H9 (cell line): ENCODE results near the gene ETFBKMT. TPM values are rescaled to one million over a fixed set of nuclear protein-coding genes. Genes with fewer than 3 reads are reported as not detected.

Experiments
- DNase-seq: peaks from one replicate; pipeline ENCODE4 v3.0.0-alpha.2; 2017
- H2AFZ ChIP-seq: one replicate; pipeline ENCODE4 v1.6.1; 2013; ENCODE audit warnings: mild to moderate bottlenecking, low read length, control low read depth, moderate library complexity
- H2AK5ac ChIP-seq: 2 replicates; pipeline ENCODE4 v1.6.1; 2013; ENCODE audit warnings: low read length, control low read depth, mixed read lengths; ENCODE audit not compliant: insufficient read length
- H2BK120ac ChIP-seq: one replicate; pipeline ENCODE4 v1.6.1; 2013; ENCODE audit warnings: low read depth, mild to moderate bottlenecking, low read length, control low read depth, inconsistent platforms; ENCODE audit not compliant: poor library complexity, severe bottlenecking
- H2BK12ac ChIP-seq: 2 replicates; pipeline ENCODE4 v1.6.1; 2013; ENCODE audit warnings: low read length, control low read depth, mixed read lengths, low read depth; ENCODE audit not compliant: insufficient read length
- H2BK15ac ChIP-seq: 2 replicates; pipeline ENCODE4 v1.6.1; 2013; ENCODE audit warnings: low read depth, low read length, control low read depth
- H2BK20ac ChIP-seq: one replicate; pipeline ENCODE4 v1.6.1; 2013; ENCODE audit warnings: low read depth, mild to moderate bottlenecking, low read length, control low read depth, inconsistent platforms; ENCODE audit not compliant: poor library complexity, severe bottlenecking
- H2BK5ac ChIP-seq: 2 replicates; pipeline ENCODE4 v1.6.1; 2013; ENCODE audit warnings: low read length, control low read depth, mixed read lengths; ENCODE audit not compliant: insufficient read length
- H3K14ac ChIP-seq: 2 replicates; pipeline ENCODE4 v1.6.1; 2013; ENCODE audit warnings: low read length, control low read depth; ENCODE audit not compliant: insufficient read depth
- H3K18ac ChIP-seq: 2 replicates; pipeline ENCODE4 v1.6.1; 2013; ENCODE audit warnings: low read depth, mild to moderate bottlenecking, mixed read lengths, low read length, control low read depth; ENCODE audit not compliant: insufficient read length
- H3K23ac ChIP-seq: 2 replicates; pipeline ENCODE4 v1.6.1; 2013; ENCODE audit warnings: low read length, control low read depth, mixed read lengths, low read depth; ENCODE audit not compliant: insufficient read length
- H3K23me2 ChIP-seq: 2 replicates; pipeline ENCODE4 v1.6.1; 2013; ENCODE audit warnings: low read depth, mild to moderate bottlenecking, mixed read lengths, low read length, control low read depth; ENCODE audit not compliant: insufficient read length, poor library complexity, severe bottlenecking
- H3K27ac ChIP-seq: 2 replicates; pipeline ENCODE4 v1.5.1; 2013; ENCODE audit warnings: low read length, control low read depth, mixed read lengths, low read depth; ENCODE audit not compliant: insufficient read length
- H3K27me3 ChIP-seq: 2 replicates; pipeline ENCODE4 v1.6.1; 2013; ENCODE audit warnings: low read length, control low read depth, inconsistent platforms; ENCODE audit not compliant: insufficient read depth
- H3K4ac ChIP-seq: 2 replicates; pipeline ENCODE4 v1.6.1; 2013; ENCODE audit warnings: low read depth, mild to moderate bottlenecking, control low read depth, inconsistent platforms, low read length, moderate library complexity
- H3K4me1 ChIP-seq: 2 replicates; pipeline ENCODE4 v1.6.1; 2013; ENCODE audit warnings: low read length, control low read depth, inconsistent platforms; ENCODE audit not compliant: insufficient read depth
- H3K4me2 ChIP-seq: 2 replicates; pipeline ENCODE4 v1.6.1; 2013; ENCODE audit warnings: low read length, control low read depth, mixed read lengths; ENCODE audit not compliant: insufficient read length, insufficient read depth
- H3K56ac ChIP-seq: 2 replicates; pipeline ENCODE4 v1.6.1; 2013; ENCODE audit warnings: low read depth, mild to moderate bottlenecking, mixed read lengths, low read length, control low read depth; ENCODE audit not compliant: insufficient read length
- H3K79me1 ChIP-seq: 2 replicates; pipeline ENCODE4 v1.6.1; 2013; ENCODE audit warnings: low read depth, mild to moderate bottlenecking, moderate library complexity, low read length, control low read depth, inconsistent platforms; ENCODE audit not compliant: insufficient read depth, poor library complexity, severe bottlenecking
- H3K79me2 ChIP-seq: 2 replicates; pipeline ENCODE4 v1.6.1; 2013; ENCODE audit warnings: low read length, control low read depth, inconsistent platforms; ENCODE audit not compliant: insufficient read depth
- H3K9ac ChIP-seq: 2 replicates; pipeline ENCODE4 v1.6.1; 2013; ENCODE audit warnings: low read length, control low read depth, mixed read lengths; ENCODE audit not compliant: insufficient read length; ENCODE audit errors: extremely low read depth
- H3K9me3 ChIP-seq: one replicate; pipeline ENCODE4 v1.6.1; 2013; ENCODE audit warnings: low read depth, low read length, inconsistent platforms; ENCODE audit not compliant: control insufficient read depth
- H3T11ph ChIP-seq: one replicate; pipeline ENCODE4 v1.6.1; 2013; ENCODE audit warnings: mild to moderate bottlenecking, low read length, control low read depth, inconsistent platforms
- H4K20me1 ChIP-seq: one replicate; pipeline ENCODE4 v1.6.1; 2013; ENCODE audit not compliant: control insufficient read depth, insufficient read length, insufficient read depth
- H4K5ac ChIP-seq: 2 replicates; pipeline ENCODE4 v1.6.1; 2013; ENCODE audit warnings: low read depth, mild to moderate bottlenecking, mixed read lengths, low read length, control low read depth; ENCODE audit not compliant: insufficient read length
- H4K8ac ChIP-seq: replicated peaks from 2 replicates; pipeline ENCODE4 v1.6.1; 2013; ENCODE audit warnings: low read length, control low read depth, mixed read lengths, low read depth; ENCODE audit not compliant: insufficient read length
- H4K91ac ChIP-seq: 2 replicates; pipeline ENCODE4 v1.6.1; 2013; ENCODE audit warnings: low read depth, mild to moderate bottlenecking, moderate library complexity, mixed read lengths, low read length, control low read depth; ENCODE audit not compliant: insufficient read length
- H3K27ac Mint-ChIP-seq, 3 experiments: 2 replicates in 2 of 3; 3 replicates in 1 of 3; pipeline ENCODE4 v1.8.0; 2020 to 2021; ENCODE audit warnings: mixed read lengths in 3 of 3, mild to moderate bottlenecking in 1 of 3, moderate library complexity in 1 of 3
- H3K27me3 Mint-ChIP-seq: 2 replicates; pipeline ENCODE4 v1.8.0; 2021; ENCODE audit warnings: low read depth, mild to moderate bottlenecking, moderate library complexity, mixed read lengths
- H3K36me3 Mint-ChIP-seq, 3 experiments: 2 replicates in 2 of 3; 3 replicates in 1 of 3; pipeline ENCODE4 v1.8.0; 2020 to 2021; ENCODE audit warnings: low read depth in 3 of 3, mixed read lengths in 3 of 3; ENCODE audit not compliant: insufficient read depth in 1 of 3
- H3K4me1 Mint-ChIP-seq, 2 experiments: 2 replicates each; pipeline ENCODE4 v1.8.0; 2020; ENCODE audit warnings: mixed read lengths in 2 of 2
- H3K4me3 Mint-ChIP-seq, 2 experiments: 2 replicates in 1 of 2; 3 replicates in 1 of 2; pipeline ENCODE4 v1.8.0; 2020 to 2021; ENCODE audit warnings: mild to moderate bottlenecking in 2 of 2, mixed read lengths in 2 of 2, moderate library complexity in 1 of 2
- H3K9me3 Mint-ChIP-seq, 2 experiments: 2 replicates in 1 of 2; 3 replicates in 1 of 2; pipeline ENCODE4 v1.8.0; 2020; ENCODE audit warnings: mild to moderate bottlenecking in 2 of 2, mixed read lengths in 2 of 2, moderate library complexity in 1 of 2
- CTCF ChIP-seq: fragments of 200-600 bp; sonication (generic); conservative IDR thresholded peaks from 3 replicates; pipeline ENCODE4 v1.8.0; 2021; ENCODE audit warnings: antibody characterized with exemption, mild to moderate bottlenecking
- WGBS: extraction: QIAGEN DNeasy Blood & Tissue Kit; methylation state at CpG from one replicate; pipeline ENCODE4 v1.1.7; 2013; ENCODE audit warnings: missing lambda C conversion rate, low lambda C conversion rate, mixed read lengths; ENCODE audit not compliant: insufficient read length; ENCODE audit errors: extremely low coverage; 5-methylcytosine and 5-hydroxymethylcytosine counted together
- total RNA-seq: library from RNA; stranded (reverse); gene quantifications from 2 replicates; pipeline ENCODE4 v1.2.1, GENCODE V29; 2021

The ETFBKMT gene
- total RNA-seq, 1 experiment from 2014 or later, result 0.81 TPM

- no peak overlapping the region for H3K4me3 Mint-ChIP-seq
- Histone ChIP-seq H3K9ac (no peak overlapping the region), H2AK5ac (no peak overlapping the region), H3K4me1 (no peaks in the 10 kb centered on the region), H3K56ac (no peak overlapping the region), H4K91ac (no peak overlapping the region), H3K27ac (no peak overlapping the region), H2BK15ac (no peak overlapping the region), H2BK5ac (no peak overlapping the region), H4K8ac (no peak overlapping the region), H3K18ac (no peak overlapping the region), H3K79me2 (no peaks in the 10 kb centered on the region), H3K4ac (no peak overlapping the region), H3K9me3 (peaks cover 14% of the 10 kb centered on the region), H3K79me1 (no peaks in the 10 kb centered on the region), H2BK120ac (no peak overlapping the region), H3K27me3 (no peaks in the 10 kb centered on the region), H3K23me2 (peaks cover 3% of the 10 kb centered on the region), H3K23ac (no peak overlapping the region), H2BK20ac (no peak overlapping the region), H3K14ac (no peak overlapping the region), H3K4me2 (no peak overlapping the region), H4K5ac (no peak overlapping the region), H2BK12ac (no peak overlapping the region), H3T11ph (no peak overlapping the region), H2AFZ (no peak overlapping the region), H4K20me1 (no peaks in the 10 kb centered on the region)
- H3K27me3 Mint-ChIP-seq, result peaks cover 2% of the 10 kb centered on the region; the same call in 1 of the 2 replicates
- peaks cover 1% of the 10 kb centered on the region in 2 experiments for H3K4me1 Mint-ChIP-seq
- no peak for TF ChIP-seq CTCF
- DNase-seq, result no peak
- WGBS, result no CpG with 5 or more reads among the region's 4 CpGs
- peaks cover 24 to 27% of the 10 kb centered on the region in 2 experiments; a peak in 4 of 5 replicates for H3K9me3 Mint-ChIP-seq
- no peak overlapping the region for H3K27ac Mint-ChIP-seq
- peaks cover 14 to 25% (median 19%) of the 10 kb centered on the region in 3 experiments for H3K36me3 Mint-ChIP-seq
Measured at GRCh38 chr12:31663576-31663975, 4.1 kb downstream of the ETFBKMT start.
